GOT3 (cell line): ENCODE data around the gene STPG3.

Experiments
- DNase-seq: peaks from one replicate; lab custom pipeline; 2025; ENCODE audit warnings: mixed read lengths; lab: John Stamatoyannopoulos, UW

Gene STPG3

GRCh38 chr9:137302449-137303150, 51.5 kb downstream of the STPG3 start:
- DNase-seq = no peak
